ENCODE measurements around the gene TMEM109. TPM values are rescaled to one million over a fixed set of nuclear protein-coding genes. Genes with fewer than 3 reads are reported as not detected.

The TMEM109 gene
- total and polyA plus RNA-seq, 2 experiments from 2014 or later: 17.4 to 17.7 TPM

DNA sequence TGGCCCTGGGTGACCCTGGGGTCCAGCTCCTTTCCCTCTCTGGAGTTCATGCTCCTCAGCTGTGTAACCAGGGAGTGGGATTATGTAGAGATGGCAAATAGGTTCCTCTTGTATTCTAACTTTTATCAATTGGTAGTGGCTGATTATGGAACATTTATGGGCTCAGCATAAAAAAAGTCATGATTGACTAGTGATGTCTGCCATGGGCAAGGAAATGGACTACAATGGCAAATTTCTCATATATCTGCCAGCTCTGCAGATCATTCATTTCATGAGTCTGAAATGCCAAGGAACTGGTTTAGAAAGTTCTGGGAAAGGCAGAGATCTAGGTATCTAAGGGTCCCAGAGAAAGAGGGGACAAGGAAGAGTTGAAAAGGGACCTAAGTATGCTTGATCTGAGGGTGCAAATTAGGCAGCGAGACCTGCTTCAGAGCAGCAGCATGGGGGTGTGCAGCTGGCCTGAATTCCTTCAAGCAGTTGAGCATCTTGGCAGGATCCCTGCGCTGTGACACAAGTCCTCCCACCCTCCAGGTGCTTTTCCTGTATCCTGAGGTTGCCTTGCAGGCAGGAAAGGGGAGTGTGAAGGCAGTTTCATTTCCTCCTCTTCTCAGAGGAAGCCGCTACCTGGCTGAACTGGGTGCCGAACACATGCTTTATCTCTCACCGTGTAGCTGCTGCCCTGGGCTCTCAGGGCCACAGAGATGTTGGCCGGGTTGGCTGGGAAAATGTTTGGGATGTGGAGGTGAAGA, 27.6 kb downstream of the TMEM109 start:
- peaks cover 12% of the 10 kb centered on the region; the same call in 1 of the 3 replicates for H3K36me3 Mint-ChIP-seq (ENCODE audit: low read depth)
- H4K20me1 ChIP-seq (replicated peaks; ENCODE audit: insufficient read depth): peaks cover 3% of the 10 kb centered on the region; the same call in 1 of the 2 replicates
- no peaks in the 10 kb centered on the region for H3K27me3 ChIP-seq (ENCODE audit: insufficient read depth)
- no peak overlapping the region for H3K4me3 Mint-ChIP-seq
- H3K27me3 Mint-ChIP-seq (ENCODE audit: insufficient read depth, low read depth, poor library complexity): peaks cover 11% of the 10 kb centered on the region
- no peak for DNase-seq (ENCODE audit: low spot score)
- TF ChIP-seq ZNF462 (CRISPR knock-in tag; IDR thresholded peaks at IDR 0.05) (no peak), CREB1 (CRISPR knock-in tag; IDR thresholded peaks at IDR 0.05; ENCODE audit: low read depth) (no peak), JUNB (IDR thresholded peaks at IDR 0.05; ENCODE audit: unreplicated experiment) (no peak), CTCF (conservative IDR thresholded peaks at IDR 0.05; ENCODE audit: low read depth in 2 of 2) (no peak), STAT1 (IDR thresholded peaks at IDR 0.05; ENCODE audit: unreplicated experiment) (no peak), POLR2AphosphoS5 (IDR thresholded peaks at IDR 0.05; ENCODE audit: low read depth) (no peak), NANOG (IDR thresholded peaks at IDR 0.05; ENCODE audit: borderline replicate concordance) (no peak), EZH2phosphoT487 (IDR thresholded peaks at IDR 0.05; ENCODE audit: unreplicated experiment) (no peak), EZH2 (IDR thresholded peaks at IDR 0.05; ENCODE audit: low read depth, unreplicated experiment) (no peak), ZNF331 (CRISPR knock-in tag; IDR thresholded peaks at IDR 0.05; ENCODE audit: low read depth) (no peak), ZNF114 (CRISPR knock-in tag; IDR thresholded peaks at IDR 0.05) (no peak)
- TF ChIP-seq, protein P1, sequence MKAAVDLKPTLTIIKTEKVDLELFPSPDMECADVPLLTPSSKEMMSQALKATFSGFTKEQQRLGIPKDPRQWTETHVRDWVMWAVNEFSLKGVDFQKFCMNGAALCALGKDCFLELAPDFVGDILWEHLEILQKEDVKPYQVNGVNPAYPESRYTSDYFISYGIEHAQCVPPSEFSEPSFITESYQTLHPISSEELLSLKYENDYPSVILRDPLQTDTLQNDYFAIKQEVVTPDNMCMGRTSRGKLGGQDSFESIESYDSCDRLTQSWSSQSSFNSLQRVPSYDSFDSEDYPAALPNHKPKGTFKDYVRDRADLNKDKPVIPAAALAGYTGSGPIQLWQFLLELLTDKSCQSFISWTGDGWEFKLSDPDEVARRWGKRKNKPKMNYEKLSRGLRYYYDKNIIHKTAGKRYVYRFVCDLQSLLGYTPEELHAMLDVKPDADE (IDR thresholded peaks at IDR 0.05): no peak
- TF ChIP-seq, protein P2, sequence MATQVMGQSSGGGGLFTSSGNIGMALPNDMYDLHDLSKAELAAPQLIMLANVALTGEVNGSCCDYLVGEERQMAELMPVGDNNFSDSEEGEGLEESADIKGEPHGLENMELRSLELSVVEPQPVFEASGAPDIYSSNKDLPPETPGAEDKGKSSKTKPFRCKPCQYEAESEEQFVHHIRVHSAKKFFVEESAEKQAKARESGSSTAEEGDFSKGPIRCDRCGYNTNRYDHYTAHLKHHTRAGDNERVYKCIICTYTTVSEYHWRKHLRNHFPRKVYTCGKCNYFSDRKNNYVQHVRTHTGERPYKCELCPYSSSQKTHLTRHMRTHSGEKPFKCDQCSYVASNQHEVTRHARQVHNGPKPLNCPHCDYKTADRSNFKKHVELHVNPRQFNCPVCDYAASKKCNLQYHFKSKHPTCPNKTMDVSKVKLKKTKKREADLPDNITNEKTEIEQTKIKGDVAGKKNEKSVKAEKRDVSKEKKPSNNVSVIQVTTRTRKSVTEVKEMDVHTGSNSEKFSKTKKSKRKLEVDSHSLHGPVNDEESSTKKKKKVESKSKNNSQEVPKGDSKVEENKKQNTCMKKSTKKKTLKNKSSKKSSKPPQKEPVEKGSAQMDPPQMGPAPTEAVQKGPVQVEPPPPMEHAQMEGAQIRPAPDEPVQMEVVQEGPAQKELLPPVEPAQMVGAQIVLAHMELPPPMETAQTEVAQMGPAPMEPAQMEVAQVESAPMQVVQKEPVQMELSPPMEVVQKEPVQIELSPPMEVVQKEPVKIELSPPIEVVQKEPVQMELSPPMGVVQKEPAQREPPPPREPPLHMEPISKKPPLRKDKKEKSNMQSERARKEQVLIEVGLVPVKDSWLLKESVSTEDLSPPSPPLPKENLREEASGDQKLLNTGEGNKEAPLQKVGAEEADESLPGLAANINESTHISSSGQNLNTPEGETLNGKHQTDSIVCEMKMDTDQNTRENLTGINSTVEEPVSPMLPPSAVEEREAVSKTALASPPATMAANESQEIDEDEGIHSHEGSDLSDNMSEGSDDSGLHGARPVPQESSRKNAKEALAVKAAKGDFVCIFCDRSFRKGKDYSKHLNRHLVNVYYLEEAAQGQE (IDR thresholded peaks at IDR 0.05; ENCODE audit: unreplicated experiment): no peak
- no peaks in the 10 kb centered on the region for H3K36me3 ChIP-seq (ENCODE audit: insufficient read depth)
- no peaks in the 10 kb centered on the region for H3K9me2 ChIP-seq (ENCODE audit: insufficient read depth)
- no peaks in the 10 kb centered on the region for H3K79me2 ChIP-seq (replicated peaks; ENCODE audit: insufficient read depth)
- H3K4me1 ChIP-seq (ENCODE audit: insufficient read depth): no peaks in the 10 kb centered on the region
- H3K9me3 Mint-ChIP-seq: no peaks in the 10 kb centered on the region
- H3K4me3 ChIP-seq: no peak overlapping the region
- H3K4me2 ChIP-seq: no peak overlapping the region
- no peaks in the 10 kb centered on the region for H3F3A ChIP-seq (replicated peaks; ENCODE audit: low read depth)
- H3K27ac Mint-ChIP-seq: no peak overlapping the region
- H2AFZ ChIP-seq: no peak overlapping the region
- peaks cover 11% of the 10 kb centered on the region for H3K4me1 Mint-ChIP-seq
- no peak overlapping the region for H3K27ac ChIP-seq (ENCODE audit: low read depth)
- ATAC-seq: no peak

Measured in GM23338 (cell line).